ENCODE measurements around the gene ST6GALNAC6.
"Not testable (repeated sequence)": the region's sequence is repeated elsewhere in the genome, so short reads cannot be mapped to it uniquely, and the experiment has no call there.

GRCh38 chr9:127836561-127836960, 62.8 kb downstream of the ST6GALNAC6 start:
- not testable (repeated sequence) for TF ChIP-seq CTCF (IDR thresholded peaks at IDR 0.05; ENCODE audit: control extremely low read depth in 1 of 3, insufficient read depth in 1 of 3, low read depth in 1 of 3, low read length in 3 of 3); MAX (IDR thresholded peaks at IDR 0.05)
